K562 (cell line): Measurements from ENCODE around the gene DRC1. TPM values are rescaled to one million over a fixed set of nuclear protein-coding genes. Genes with fewer than 3 reads are reported as not detected.

Source experiments
- ARID3A ChIP-seq: IDR thresholded peaks from 2 replicates; pipeline ENCODE4 v1.6.1; 2012; ENCODE audit warnings: low read depth, low read length, improper control_type of control experiment, borderline replicate concordance
- ARID4B ChIP-seq: sonication (generic); formaldehyde crosslinking; IDR thresholded peaks from 2 replicates; pipeline ENCODE4 v1.8.0; 2022; ENCODE audit warnings: mild to moderate bottlenecking, missing genetic modification reagents
- BDP1 ChIP-seq: IDR thresholded peaks from 3 replicates; pipeline ENCODE4 v1.6.1; 2011; ENCODE audit not compliant: insufficient read length, insufficient read depth
- CEBPG ChIP-seq, 3 experiments: fragments of 200-800 bp in 1 of 3; sonication (Bioruptor generic) in 1 of 3; sonication (generic) in 1 of 3; formaldehyde crosslinking in 1 of 3; IDR thresholded peaks in 2 of 3; conservative IDR thresholded peaks in 1 of 3; 2 replicates each; pipeline versions ENCODE4 v1.6.1 to v1.8.0; 2016 to 2022; ENCODE audit warnings: missing compliant biosample characterization in 2 of 3, missing genetic modification characterization in 2 of 3, mild to moderate bottlenecking in 1 of 3, missing genetic modification reagents in 1 of 3
- CTBP1 ChIP-seq: fragments of 450-650 bp; IDR thresholded peaks from 2 replicates; pipeline ENCODE4 v1.6.1; 2016; ENCODE audit warnings: borderline replicate concordance
- MYC ChIP-seq, 2 experiments: fragments of 250-450 bp in 1 of 2; sonication (Bioruptor Pico) in 1 of 2; IDR thresholded peaks; 2 replicates each; pipeline versions ENCODE4 v1.5.1 to v1.6.1; 2012 to 2021; ENCODE audit warnings: low read depth in 2 of 2, borderline replicate concordance in 1 of 2, improper control_type of control experiment in 1 of 2, low read length in 1 of 2, mild to moderate bottlenecking in 1 of 2, moderate library complexity in 1 of 2
- NFIX ChIP-seq: fragments of 250-450 bp; sonication (Bioruptor Pico); IDR thresholded peaks from 2 replicates; pipeline ENCODE4 v1.4.0; 2020; ENCODE audit warnings: low read depth, mild to moderate bottlenecking, moderate library complexity
- TFAP4 ChIP-seq: sonication (generic); formaldehyde crosslinking; IDR thresholded peaks from 2 replicates; pipeline ENCODE4 v1.8.0; 2022; ENCODE audit warnings: missing genetic modification reagents, mild to moderate bottlenecking, moderate library complexity, borderline replicate concordance
- polyA plus RNA-seq, 8 experiments: library from polyadenylated mRNA; depleted of rRNA in 4 of 8; stranded (reverse) in 5 of 8; unstranded in 3 of 8; fragments of >200 nt; fragmentation: Nextera tagmentation in 2 of 8; fragmentation: Illumina TruSeq in 1 of 8; extraction: Ambion mirVana in 2 of 8; extraction: Trizol in 1 of 8; gene quantifications; 2 replicates each; pipeline versions ENCODE4 v1.2.1 to v1.2.3, GENCODE V29; 2011 to 2014; ENCODE audit warnings: inconsistent platforms in 1 of 8, missing spikeins in 1 of 8
- total RNA-seq, 7 experiments: library from RNA; depleted of rRNA in 6 of 7; stranded (reverse); fragments of >200 nt in 6 of 7; fragmentation: Illumina TruSeq in 2 of 7; extraction: Trizol in 2 of 7; gene quantifications; 2 replicates each; pipeline versions ENCODE4 v1.2.1 to v1.2.3, GENCODE V29; 2011 to 2021; ENCODE audit warnings: low replicate concordance in 1 of 7
- TF ChIP-seq, protein P1 (sequence below): fragments of 450-650 bp; IDR thresholded peaks from 2 replicates; pipeline ENCODE4 v1.6.1; 2018; ENCODE audit not compliant: partially characterized antibody
- TF ChIP-seq, protein P2 (sequence below): sonication (generic); formaldehyde crosslinking; IDR thresholded peaks from 2 replicates; pipeline ENCODE4 v1.8.0; 2022; ENCODE audit warnings: mild to moderate bottlenecking, missing genetic modification reagents, borderline replicate concordance

The DRC1 gene
- total and polyA plus RNA-seq, 9 of the 15 experiments (the other 6 are each of a cell fraction or from before 2014, with no cell fraction given), result 0.07 to 0.10 TPM; not detected in 7

DNA sequence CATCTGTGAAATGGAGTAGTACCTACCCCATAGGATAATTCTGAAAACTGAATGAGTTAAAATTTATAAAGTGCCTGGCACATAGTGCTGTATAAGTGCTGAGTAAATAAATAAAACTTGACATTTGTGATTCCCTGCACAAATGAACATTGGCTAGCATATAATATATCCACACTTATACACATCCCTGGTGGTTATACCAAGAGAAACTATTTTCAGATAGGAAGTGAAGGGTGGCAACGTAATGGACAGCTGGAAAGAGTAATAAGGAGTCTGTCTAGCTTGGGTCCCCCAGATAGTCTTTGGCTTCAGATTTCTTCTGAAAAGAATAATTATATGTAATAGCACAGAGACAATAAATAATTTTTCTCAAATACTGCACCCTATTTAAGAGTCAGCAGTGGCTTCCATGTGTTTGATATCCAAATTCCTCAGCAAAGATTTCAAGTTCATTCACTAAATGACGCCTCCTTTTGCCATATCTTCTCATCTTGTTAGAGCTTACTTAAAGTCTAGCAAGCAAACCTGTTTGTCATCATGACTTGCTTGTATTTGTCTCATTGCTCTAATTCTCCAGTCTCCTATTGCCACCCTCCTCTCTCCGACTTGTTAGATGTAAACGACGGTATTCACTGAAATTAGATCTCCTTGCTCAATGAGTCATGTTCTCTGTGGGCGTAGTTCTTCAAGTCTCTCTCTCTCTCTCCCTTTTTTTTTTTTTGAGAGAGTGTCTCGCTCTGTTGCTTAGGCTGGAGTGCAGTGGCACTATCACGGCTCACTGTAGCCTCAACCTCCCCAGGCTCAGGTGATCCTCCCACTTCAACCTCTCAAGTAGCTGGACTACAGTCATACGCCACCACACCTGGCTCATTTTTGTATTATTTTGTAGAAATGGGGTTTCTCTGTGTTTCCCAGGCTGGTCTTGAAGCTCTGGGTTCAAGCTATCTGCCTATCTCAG lies 46.4 kb upstream of the DRC1 start (continued):
- TF ChIP-seq MYC (IDR thresholded peaks at IDR 0.05; ENCODE audit: low read depth, low read length) (no peak), MYC (CRISPR knock-in tag; IDR thresholded peaks at IDR 0.05; ENCODE audit: borderline replicate concordance, low read depth) (no peak), CTBP1 (peak; percentile 74), TFAP4 (CRISPR knock-in tag) (peak; percentile 45; the same call in 1 of the 2 replicates), CEBPG (CRISPR knock-in tag; IDR thresholded peaks at IDR 0.05) (no peak), CEBPG (tag; conservative IDR thresholded peaks at IDR 0.05 in 1 of 2, IDR thresholded peaks at IDR 0.05 in 1 of 2) (0 out of 4 replicates have a peak, but pooled peaks of 1 of the 2 experiments have one; percentile 47), NFIX (CRISPR knock-in tag) (no peak), BDP1 (no peak), ARID4B (CRISPR knock-in tag) (no peak), ARID3A (peak; percentile 82)
- TF ChIP-seq, protein P1, sequence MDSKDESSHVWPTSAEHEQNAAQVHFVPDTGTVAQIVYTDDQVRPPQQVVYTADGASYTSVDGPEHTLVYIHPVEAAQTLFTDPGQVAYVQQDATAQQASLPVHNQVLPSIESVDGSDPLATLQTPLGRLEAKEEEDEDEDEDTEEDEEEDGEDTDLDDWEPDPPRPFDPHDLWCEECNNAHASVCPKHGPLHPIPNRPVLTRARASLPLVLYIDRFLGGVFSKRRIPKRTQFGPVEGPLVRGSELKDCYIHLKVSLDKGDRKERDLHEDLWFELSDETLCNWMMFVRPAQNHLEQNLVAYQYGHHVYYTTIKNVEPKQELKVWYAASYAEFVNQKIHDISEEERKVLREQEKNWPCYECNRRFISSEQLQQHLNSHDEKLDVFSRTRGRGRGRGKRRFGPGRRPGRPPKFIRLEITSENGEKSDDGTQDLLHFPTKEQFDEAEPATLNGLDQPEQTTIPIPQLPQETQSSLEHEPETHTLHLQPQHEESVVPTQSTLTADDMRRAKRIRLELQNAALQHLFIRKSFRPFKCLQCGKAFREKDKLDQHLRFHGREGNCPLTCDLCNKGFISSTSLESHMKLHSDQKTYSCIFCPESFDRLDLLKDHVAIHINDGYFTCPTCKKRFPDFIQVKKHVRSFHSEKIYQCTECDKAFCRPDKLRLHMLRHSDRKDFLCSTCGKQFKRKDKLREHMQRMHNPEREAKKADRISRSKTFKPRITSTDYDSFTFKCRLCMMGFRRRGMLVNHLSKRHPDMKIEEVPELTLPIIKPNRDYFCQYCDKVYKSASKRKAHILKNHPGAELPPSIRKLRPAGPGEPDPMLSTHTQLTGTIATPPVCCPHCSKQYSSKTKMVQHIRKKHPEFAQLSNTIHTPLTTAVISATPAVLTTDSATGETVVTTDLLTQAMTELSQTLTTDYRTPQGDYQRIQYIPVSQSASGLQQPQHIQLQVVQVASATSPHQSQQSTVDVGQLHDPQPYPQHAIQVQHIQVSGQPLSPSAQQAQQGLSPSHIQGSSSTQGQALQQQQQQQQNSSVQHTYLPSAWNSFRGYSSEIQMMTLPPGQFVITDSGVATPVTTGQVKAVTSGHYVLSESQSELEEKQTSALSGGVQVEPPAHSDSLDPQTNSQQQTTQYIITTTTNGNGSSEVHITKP, result peak; percentile 58
- TF ChIP-seq, protein P2, sequence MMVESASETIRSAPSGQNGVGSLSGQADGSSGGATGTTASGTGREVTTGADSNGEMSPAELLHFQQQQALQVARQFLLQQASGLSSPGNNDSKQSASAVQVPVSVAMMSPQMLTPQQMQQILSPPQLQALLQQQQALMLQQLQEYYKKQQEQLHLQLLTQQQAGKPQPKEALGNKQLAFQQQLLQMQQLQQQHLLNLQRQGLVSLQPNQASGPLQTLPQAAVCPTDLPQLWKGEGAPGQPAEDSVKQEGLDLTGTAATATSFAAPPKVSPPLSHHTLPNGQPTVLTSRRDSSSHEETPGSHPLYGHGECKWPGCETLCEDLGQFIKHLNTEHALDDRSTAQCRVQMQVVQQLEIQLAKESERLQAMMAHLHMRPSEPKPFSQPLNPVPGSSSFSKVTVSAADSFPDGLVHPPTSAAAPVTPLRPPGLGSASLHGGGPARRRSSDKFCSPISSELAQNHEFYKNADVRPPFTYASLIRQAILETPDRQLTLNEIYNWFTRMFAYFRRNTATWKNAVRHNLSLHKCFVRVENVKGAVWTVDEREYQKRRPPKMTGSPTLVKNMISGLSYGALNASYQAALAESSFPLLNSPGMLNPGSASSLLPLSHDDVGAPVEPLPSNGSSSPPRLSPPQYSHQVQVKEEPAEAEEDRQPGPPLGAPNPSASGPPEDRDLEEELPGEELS, result no peak
